Inferior parietal cortex (tissue), 1 donor: ENCODE results near the gene PPIP5K1.

Experiments used
- DNase-seq: peaks from one replicate; pipeline ENCODE4 v3.0.0-alpha.2; 2016; ENCODE audit errors: extremely low spot score

Gene PPIP5K1

DNA sequence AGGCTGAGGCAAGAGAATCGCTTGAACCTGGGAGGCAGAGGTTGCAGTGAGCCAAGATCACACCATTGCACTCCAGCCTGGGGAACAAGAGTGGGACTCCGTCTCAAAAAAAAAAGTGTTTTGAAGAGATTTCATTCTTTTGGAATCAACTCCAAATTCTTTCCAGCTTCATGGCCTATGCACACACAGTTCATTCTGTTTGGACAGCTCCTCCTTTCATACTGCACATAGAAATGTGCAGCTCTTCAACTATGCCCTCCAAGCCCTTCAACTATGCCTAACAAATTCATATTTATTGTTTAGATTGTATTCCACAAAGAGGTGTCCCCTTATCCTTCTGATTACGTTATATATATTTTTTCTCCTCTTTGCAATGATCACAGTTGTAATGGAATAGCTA, 101.2 kb downstream of the PPIP5K1 start:
- DNase-seq, result no peak

DNA sequence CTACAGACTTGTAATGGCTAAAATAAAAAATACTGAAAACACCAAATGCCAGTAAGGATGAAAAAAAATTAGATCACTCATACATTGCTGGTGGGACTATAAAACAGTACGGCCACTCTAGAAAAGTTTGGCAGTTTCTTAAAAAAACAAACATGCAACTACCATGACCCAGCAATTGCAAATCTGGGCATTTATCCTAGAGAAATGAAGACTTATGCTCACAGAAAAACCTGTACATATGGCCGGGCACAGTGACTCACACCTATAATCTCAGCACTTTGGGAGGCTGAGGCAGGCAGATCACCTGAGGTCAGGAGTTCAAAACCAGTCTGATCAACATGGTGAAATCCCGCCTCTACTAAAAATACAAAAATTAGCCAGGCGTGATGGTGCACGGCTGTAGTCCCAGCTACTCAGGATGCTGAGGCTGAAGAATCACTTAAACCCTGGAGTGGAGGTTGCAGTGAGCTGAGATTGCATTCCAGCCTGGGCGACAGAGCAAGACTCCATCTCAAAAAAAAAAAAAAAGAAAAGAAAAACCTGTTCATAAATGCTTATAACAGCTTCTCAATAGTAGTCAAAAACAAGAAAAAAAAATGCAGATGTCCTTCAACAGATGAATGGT, 102.6 kb downstream of the PPIP5K1 start:
- DNase-seq, result no peak

DNA sequence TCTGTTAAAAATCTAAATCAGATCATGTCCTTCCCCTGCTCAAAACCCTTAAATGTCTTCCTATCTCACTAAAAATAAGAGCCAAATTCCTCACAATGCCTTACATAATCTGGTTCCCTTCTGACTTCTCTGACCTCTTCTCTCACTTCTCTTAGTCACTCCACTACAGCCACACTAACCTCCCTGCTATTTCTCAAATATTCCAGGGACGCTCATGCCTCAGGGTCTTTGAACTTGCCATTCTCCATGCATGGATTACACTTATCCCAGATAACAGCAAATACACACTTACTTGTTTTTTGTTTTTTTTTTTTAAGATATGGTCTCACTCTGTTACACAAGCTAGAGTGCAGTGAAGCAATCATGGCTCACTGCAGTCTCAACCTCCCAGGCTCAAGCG, 105.6 kb downstream of the PPIP5K1 start:
- DNase-seq, result no peak
